NCI-H1436 treated with DMSO at 0.1 percent for 48 hours (cell line): Measurements from ENCODE around the gene TK2.
"Not testable (repeated sequence)": the region's sequence is repeated elsewhere in the genome, so short reads cannot be mapped to it uniquely, and the experiment has no call there.

ENCODE experiments used
- DNase-seq: peaks from one replicate; lab custom pipeline; 2025; lab: John Stamatoyannopoulos, UW

Gene TK2

DNA sequence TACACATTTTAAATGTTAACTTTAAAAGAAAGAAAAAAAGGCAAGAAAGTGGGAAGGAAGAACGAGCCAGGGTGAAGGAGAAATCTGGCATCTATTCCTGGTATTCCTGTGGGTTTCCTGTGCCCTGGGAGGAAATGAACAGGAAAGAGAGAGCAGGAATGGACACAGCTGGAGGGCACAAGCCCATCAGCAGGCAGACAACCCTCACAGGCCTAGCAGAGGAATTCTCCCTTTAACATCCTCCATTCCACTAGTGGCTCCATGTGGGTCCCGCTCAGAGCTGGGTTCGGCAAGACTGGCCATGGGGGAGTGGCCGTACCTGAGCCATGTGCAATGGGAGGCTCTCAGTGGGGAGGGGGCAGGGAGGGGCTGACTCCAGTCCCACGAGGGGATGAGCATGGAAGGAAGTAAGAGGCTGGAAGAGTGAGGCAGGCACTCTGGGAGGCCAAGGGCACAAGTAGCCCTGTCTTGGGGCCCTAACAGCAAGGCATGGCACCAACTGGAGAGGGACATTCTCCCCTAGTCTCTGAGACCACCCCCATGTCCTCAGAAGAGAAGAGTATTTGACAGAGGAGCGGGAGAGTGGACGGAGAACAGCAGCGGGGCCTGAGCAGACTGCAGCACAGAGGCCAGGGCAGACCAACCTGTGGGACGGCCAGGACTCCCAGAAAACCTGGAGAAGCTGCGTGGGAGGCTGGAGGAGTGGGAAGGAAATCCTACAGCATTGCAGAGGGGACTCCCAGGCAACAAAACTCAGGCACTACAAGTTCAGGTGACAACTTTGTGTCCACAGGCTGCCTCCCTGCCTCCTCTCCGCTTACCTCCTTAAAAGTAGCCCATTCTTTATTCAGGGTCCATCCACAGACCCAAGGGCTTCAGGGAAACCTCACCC is 30.2 kb downstream of the TK2 start:
- DNase-seq, result no peak

DNA sequence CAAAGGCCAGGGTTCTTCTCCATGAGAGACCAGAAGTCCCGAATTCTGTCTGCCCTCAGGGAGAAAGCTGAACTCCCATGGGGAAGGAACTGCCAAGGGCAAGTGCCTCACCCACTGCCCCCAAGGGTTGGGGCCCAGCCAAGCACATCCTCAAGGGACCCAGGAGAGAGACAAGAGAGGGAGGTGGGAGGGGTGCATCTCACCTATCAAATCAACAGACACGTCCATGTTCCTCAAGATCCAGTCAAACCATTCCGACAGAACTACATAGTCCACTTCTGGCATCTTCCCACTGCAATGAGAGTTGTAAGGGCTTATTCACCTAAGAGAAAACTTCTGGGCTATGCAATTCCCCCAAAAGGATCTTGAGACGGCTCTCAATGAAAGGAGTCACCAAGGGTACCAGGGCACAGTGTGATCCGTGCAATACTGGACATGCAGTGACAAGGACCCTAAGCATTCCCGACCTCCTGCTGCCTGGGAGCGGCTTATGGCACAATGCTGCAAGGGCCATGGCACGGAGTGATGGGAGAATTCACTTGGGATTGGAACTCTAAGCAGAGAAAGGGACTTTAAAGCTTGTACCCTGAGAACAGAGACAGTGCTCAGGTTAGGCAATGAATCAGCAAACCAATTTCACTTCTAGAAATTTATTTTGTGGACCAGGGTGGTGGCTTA is 32.2 kb downstream of the TK2 start:
- no peak for DNase-seq

DNA sequence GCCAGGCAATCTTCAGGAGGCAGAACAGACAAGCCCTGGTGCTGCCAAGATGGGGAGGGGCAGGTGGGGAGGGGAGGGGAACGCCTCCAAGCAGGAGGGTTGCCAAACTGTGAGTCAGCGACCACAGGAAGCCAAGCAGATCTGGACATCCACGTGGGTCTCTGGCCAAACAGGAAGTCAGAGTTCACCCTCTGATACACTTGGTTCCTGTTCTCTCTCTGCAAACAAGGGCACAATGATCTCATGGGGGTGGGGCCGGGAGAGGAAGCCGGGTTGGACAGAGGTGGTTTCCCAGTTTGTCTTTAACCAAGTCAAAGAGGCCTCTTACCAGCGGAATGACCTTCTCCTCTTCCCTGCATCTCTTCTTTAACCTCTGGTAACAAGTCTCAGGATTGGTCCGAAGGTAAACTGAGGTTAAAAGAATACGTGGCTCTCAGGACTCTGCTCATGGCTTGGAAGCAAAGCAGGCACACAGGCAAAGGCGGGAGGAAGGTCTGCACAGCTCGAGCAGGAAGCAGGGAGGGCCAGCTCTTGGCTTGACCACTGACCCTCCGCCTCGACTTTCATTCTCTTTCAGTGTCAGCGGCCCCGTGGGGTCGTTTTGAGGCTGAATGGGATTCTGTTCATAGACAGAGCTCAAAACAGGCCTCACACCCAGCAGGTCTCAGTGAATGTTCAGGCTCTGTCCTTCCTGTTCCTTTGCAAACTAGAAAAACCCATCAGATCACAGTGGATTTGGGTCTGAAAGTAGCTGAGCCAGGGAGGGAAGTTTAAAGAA is 32.9 kb downstream of the TK2 start:
- DNase-seq, result no peak

DNA sequence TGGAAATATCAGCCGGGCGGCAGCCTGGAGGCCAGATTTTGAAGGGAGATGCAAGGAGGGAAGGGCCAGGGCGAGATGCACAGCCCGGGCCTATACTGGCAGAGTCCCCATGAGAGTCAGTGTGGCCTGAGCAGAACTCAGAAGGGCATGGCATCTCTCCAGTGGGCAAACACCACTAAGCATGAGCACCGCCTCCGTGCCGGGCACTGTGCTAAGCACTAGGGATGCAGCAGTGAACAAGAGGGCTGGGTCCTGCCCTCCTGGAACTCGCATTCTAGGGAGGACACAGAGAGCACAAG is 33.5 kb downstream of the TK2 start:
- no peak for DNase-seq

DNA sequence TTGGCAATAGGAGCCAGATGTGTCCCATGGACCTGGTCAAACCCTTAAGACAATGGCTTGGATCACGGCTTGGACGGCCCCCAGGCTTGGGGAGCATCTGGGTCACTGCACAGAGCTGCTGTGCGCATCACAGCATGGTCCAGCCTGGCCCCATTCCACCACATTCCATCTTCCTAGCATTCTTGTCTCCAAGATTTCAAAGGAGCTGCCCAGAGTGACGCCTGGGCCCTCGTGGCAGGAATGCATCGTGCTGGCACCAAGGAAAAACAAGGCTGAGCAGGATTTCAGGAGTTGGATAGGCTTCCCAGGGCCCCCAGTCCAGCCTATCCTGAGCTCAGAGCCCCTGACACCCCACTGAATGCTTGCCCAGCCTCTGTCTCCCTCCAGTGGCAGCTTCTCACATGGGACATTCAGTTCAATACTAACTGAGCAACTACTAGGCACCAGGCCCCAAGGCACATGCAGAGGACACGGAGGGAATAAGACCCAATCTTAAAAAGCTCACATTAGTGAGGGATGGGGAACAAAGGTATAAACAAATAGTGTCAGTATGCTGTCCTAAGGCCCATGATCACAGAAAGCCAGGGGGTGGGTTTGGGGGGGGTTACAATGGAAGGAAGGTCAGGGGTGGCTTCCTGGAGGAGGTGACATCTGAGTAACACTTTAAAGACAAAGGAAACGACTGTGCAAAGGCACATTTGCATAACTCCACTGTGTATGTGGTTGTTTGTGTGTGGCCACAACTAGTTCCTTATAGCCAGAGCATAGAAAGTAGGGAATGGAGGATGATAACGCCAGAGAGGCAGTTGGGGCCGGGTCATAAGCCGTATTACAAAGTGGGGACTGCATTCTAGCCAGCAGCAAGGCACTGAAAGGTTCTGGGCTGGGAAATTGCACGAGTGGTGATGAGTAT is 34.1 kb downstream of the TK2 start:
- DNase-seq, result no peak

DNA sequence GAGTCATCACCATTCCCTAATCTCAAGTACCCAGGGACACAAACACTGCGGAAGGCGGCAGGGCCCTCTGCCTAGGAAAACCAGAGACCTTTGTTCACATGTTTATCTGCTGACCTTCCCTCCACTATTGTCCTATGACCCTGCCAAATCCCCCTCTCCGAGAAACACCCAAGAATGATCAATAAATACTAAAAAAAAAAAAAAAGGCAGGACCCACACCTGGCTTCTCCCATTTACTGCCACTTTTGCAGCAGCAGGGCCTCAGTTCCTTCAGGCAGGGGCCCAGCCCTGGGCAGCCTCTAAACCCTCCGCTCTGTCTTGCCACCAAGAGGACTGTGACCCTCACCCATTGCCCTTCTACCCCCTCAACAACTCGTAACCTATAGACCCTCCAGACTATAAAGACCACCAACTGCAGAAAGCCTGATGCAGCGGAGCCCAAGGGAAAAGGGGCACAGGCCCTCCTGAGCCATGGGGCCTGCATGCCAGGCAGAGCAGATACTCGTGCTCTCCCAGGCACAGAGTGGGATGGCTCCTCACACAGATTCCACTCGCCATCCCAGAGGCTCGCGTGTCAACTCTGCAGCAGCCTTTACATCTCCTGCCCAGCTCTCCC is 34.8 kb downstream of the TK2 start:
- DNase-seq, result not testable (repeated sequence)

DNA sequence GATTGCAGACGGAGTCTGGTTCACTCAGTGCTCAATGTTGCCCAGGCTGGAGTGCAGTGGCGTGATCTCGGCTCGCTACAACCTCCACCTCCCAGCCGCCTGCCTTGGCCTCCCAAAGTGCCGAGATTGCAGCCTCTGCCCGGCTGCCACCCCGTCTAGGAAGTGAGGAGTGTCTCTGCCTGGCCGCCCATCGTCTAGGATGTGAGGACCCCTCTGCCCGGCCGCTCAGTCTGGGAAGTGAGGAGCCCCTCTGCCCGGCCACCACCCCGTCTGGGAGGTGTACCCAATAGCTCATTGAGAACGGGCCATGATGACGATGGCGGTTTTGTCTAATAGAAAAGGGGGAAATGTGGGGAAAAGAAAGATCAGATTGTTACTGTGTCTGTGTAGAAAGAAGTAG is 35.5 kb downstream of the TK2 start:
- not testable (repeated sequence) for DNase-seq

DNA sequence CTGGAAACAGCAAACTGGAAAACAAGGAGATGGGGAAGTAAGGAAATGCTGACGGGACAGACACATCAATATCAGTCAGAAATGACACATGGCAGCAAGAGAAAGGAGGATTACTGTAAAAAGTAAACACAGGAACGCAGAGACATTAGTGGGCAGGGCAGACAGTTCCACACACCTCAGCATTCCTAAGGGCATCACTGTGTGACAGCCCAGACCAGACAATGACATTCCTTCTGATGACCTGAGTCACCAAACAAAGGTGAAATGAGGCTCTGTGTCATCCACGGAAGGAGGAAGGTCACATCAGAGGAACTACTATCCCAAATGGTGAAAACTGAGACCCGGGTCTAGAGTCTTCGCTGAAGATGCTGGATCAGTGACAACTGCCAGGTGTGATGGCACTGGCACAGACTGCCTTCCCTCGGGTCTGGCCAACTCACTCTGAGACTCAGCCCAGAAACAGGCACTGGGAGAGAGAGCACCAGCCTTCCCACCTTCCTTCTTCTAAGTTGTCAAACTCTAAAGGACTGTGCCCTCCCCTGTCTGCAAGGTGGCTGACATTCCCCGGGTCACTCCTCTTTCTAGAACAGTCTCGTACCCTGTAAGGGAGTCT is 36.7 kb downstream of the TK2 start:
- no peak for DNase-seq

DNA sequence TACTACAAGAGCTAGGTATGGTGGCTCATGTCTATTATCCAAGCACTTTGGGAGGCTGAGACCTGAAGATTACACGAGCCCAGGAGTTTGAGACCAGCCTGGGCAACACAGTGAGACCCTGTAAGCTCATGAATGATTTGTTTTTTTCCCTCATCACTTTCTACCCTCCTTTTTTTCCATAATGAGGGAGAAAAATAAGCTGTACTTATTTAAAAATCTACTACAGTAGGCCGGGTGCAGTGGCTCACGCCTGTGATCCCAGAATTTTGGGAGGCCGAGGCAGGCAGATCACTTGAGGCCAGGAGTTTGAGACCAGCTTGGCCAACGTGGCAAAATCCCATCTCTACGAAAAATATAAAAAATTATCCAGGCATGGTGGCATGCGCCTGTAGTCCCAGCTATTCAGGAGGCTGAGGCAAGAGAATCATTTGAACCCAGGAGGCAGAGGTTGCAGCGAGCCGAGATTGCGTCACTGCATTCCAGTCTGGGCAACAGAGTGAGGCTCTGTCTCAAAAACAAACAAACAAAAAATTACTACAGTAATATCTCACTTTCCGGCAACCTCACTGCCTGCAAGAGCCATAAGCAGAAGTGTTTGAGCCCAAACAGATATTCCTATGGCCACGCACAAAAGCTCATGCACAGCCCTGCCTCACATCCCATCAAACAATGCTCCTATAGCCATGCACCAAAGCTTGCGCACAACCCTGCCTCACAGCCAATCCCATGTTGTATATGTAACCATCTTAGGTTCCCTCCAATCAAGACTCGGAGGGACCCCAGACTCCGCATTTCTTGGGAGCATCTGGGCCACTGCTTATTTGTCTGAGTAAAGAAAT is 37.4 kb downstream of the TK2 start:
- no peak for DNase-seq

DNA sequence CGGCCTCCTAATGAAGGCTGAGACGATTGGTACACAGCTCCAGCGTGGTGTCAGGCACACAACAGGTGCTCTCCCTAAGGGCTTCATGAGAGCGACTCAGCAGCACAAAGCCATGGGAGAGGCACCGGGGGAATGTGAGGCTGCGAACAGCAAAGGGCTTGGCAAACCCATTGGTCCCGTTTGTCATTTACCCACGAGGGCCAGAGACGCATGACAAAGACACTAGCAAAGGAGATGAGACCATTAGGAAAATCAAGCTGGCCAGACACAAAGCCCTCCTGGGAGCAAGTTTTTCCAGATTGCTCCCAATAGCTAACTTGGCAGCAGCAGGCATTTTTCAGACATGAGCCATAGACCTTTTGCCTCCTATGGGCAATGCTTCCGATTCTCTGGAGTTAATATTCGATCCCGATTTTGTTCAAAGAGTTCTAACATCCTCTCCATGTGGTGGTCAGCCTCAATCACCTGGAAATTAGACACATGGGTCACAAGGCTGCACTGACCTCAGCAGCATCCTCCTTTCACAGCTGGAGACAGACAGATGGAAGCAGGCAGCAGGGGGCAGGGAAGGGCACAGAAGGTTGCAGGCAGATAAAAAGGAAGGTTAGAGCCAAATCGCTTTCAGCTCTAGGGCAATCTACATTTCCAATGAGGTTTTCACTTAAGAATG is 38.2 kb downstream of the TK2 start:
- DNase-seq, result no peak

DNA sequence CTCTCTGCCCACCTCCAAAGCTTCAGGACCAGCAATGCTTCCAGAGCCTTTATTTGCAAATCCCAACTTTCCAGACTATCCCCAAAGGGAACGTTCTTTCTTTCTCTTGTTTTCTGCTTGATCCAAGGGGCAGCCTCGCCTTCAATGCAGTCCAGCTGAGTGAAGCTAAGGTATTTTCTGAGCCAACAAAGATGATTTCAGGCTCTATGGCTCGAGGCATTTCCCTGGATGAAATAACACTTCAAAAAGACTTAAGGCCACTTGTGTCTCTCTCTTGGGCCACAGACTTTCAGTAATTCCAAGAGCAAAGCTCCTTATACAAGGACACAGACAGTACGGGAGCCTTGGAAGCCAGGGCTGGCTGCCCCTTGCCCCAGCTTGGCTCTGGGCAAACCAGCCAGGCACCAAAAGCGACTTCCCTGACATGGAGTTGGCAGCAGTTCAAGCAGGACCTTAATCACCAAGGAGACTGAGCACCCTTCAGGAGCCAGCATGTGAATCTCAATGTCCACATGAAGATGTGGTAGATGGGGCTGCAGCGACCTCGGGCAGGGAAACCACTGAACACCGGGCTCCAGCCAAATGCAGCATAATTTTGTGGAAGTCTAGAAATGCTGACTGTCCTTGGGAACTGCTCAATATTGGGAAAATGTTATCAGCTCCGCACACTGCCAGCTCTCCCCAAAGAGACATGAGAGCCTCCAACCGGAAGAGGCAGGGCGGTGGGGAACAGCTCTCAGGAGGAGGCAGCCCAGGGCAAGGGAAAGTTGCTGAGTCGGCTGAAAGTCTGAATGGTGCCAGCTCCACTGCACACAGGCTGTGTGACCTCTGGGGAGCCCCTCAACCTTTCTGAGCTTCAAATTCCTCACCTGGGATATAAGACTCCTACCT is 39.0 kb downstream of the TK2 start:
- DNase-seq, result no peak

DNA sequence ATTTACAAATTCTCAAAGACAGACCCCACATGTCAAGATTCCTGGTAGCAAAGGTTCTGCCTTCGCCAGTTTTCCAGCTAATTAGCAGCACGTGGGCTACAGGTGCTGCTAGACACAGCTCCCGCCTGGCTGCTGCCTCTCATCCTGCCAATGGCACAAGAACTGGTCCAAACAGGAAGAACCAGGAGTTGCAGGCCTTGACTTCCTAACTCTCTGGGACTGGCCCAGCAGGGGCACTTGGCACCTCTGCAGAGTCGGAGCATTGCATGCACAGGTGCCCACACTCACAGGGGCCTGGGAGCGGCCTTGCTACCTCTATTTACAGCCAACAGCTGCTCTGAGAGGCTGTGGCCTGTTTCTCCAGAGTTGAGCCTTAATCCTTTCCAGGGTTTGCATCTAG is 39.6 kb downstream of the TK2 start:
- no peak for DNase-seq

DNA sequence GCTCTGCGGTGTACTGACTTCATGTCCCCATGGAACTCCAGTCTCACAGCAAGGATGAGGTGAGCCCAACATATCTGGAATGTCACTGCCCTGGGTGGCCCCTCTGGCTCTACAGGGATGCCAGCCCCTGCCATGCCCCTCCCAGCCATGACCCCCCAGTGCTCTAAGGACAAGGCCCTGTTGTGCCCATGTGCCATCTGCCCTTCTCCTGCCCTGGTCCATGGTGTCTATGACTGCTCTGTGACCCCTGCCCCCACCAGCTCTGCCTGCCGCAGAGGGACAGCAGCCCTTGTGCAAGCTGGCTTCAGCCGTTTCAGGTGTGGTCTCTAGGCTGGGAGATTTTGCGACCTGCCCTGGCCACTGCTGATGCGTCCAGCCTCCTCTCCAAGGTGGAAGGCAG is 40.3 kb downstream of the TK2 start:
- DNase-seq, result no peak

DNA sequence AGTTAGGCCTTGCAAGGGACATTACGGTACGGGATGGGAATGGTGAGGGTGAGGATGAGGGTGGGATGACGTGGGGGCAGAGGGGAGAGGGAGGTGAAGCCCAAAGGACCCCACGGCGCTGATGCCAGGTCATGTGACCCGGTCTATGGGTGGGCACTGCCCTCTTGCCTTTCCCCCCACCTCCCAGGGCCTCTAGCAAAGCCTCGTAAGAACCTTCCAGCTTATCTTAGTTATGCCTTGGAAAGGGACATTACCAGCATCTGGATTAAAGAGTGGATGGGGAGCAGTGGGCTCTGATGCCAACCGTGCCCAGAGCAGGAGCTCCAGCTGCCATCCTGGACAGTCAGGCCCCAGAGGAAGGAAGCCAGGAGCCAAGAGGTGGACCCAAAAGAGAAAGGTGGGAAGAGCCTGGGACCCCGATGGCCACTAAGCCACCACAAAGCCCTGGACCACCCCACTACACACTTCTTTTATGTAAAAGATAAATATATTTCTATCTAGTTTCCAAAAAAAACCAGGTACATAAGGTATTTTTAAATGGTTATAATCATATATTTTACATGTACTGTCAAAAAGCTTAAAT is 40.9 kb downstream of the TK2 start:
- no peak for DNase-seq

DNA sequence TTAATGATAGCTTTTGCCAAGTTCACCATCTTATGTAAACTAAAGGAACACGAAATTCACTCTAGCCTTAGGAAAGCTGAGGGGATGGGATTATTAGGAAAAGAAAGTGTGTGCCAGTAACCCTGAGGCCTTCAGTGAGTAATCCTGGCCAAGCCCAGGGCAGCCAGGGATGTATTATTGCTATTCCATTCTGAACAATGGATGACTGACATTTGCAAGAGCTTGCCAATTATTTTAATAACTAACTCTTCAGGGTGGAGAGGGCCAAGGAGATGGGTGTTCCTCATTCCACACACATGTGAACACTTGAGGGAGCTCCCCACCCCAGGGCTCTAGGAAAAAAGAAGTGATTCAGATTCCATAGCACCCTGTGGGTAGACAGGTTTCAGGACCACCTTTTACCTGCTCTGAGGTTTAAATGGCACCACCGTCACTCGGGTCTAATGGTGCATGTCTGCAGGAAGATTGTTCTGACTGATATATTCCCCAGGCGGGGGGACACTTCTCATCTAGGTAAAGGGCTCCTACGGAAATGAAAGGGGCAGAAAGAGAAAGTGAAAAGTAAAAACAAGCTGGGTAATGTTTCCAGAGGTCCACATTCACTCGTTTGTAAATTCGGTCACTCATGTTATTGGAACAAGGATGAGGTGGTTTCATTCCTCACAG is 41.5 kb downstream of the TK2 start:
- no peak for DNase-seq

DNA sequence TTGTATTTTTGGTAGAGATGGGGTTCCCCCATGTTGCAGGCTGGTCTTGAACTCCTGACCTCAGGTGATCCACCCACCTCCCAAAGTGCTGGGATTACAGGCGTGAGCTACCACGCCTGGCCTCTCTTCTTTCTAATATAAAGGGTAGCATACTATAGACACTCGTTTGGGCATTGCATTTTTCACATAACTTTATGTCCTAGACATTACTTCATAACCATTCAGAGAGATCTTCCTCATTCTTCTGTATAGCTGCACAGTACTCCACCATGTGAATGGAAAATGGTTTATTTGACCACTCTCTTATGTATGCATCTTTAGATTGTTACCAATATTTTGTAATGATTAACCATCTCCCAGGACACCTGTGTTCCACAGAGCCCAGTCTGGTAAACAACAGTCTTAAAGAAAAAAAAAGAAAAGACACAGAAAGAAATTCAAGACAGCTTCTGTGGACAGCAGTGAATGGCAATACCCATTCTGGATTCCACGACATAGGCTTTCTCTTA is 42.1 kb downstream of the TK2 start:
- no peak for DNase-seq

DNA sequence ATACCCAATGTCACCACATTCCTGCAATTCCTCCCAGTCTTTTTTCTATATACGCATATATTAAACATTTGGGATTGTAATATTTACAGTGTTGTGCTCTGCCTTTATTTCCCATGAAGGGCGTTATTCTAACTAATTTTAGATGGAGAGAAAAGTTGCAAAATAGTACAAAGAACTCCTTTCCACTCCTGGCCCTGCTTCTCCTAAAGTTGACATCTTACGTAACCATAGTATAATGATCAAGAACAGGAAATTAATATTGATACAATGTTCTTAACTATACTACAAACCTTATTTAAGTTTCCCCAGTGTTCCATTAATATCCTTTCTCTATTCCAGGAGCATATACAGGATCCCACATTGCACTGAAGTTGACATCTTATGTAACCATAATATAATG is 46.3 kb downstream of the TK2 start:
- no peak for DNase-seq
